AG08395 (cell line): ENCODE data around the gene C3orf20.
A peak's percentile ranks its signal among the peaks of the same experiment; 100 is the strongest.

Source experiments
- DNase-seq: peaks from one replicate; pipeline ENCODE4 v3.0.0; 2012; ENCODE audit warnings: mixed read lengths, low spot score

The C3orf20 gene

DNA sequence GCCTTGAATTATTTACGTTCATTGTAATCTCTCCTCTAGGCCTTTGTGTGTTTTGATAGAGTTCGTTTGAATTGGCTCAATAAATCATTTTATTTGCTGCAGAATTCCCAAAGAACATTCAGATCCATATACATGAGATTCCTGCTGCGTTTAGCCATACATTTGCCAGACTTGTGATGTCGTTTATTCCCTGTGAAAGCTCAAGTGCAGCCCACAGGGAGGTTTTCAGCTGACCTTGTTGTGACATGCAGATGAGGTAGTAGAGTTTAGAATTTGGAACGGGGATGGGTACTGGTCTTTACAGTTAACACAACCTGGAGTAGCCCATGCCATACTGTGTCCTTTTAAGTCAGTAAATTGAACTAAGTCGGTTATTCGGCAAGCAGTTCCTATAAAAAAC lies at the start of gene C3orf20:
TSS of gene C3orf20 (plus strand) at position 301 of the 400 bp plus-strand sequence. CDS start 7,573 bp downstream, outside the sequence.
- no peak for DNase-seq

DNA sequence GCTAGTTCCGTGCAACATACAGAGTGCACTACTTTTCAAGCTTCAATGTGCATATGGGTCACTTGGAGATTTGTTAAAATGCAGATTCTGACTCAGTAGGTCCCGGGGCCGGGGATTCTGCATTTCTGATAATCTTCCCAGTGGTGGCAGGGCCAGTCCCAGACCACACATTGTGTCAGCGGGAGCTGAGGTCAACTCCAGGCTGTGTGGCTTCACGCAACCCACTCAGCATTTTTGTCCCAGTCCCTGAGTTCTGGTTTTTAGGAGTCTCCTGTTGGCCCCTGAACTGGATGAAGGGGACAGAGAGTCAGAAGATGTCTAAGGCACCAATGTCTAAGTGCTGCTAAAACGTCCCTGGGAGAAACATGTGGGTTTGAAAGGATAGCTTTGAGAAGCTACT lies 49.5 kb upstream of the C3orf20 start:
- DNase-seq: no peak

DNA sequence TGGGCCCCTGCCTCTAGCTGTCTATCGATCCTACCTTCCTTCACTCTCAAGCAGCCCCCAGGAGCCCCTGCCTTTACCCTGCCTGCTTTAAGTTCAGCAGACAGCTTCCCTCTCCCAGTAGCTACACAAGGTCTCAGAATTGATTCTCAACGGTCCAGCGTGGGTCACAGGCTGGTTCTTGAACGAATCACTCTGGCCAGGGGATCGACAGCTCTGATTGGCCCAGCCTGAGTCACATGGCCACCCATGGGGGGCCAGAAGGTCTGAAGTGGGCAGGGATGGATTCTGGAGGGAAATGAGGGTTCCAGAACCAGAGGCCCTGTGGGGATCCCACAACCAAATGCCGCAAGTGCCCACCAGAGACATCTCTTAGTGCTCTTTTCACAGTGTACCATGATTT lies 47.1 kb upstream of the C3orf20 start:
- DNase-seq: no peak

DNA sequence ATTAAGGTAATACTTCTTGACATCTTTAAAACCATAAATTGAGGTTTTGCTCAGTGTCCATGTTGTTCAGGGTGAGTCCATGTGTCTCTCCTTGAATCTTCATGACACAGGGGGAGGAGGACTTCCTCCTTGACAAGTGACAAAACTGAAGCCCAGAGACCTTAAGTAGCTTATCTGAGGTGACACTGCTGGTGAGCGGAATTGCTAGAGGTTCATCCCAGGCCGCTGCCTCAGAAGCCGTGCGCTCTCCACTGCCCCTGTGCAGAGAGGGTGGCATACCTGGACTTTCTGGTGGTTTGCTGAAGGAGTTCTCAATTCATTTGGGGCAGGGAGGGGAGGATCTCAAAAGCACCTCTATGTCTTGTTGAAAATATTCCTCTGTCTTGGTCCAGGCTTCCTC lies 46.5 kb upstream of the C3orf20 start:
- no peak for DNase-seq

DNA sequence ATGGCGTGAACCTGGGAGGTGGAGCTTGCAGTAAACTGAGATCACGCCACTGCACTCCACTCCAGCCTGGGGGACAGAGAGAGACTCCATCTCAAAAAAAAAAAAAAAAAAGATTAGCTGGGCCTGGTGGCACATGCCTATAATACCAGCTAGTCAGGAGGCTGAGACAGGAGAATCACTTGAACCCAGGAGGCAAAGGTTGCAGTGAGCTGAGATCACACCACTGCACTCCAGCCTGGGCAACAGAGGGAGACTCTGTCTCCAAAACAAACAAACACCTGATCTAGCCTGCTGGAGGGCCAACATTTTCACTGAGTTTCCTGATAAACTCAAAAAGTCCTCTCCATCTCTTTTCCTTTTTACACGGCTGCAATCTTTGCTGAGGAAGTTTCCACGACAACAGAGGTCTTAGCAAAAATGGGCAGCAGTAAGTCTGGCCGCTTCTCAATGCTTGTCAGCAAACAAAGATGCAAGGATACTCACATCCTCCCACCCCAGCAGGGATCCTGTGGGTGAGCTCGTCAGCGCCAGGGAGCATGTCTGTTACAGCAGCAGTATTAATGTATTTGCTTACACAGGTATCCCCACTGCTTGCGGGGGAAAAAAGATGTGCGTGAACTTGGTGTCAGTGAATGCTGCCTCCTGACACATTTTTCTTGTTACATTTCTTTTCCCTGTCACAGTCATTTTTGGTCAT lies 44.4 kb upstream of the C3orf20 start:
- DNase-seq: no peak

DNA sequence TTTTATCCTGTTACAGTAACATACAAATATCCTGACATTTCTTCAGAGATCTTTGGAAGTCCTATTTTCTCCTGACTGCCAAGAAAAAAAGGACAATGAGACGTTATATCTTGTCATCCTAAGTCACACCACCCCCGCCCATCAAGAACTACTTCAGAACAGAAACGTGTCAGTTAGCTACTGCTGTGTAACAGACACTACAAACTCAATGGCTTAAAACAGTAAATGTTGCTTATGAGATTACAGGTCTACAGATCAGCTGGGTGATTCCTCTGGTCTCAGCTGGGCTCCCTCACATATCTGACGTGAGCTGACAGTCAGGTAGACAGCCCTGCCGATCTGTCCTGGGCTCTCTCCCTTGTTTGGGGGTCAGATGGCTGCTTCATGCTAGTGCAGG lies 43.8 kb upstream of the C3orf20 start:
- DNase-seq: no peak

DNA sequence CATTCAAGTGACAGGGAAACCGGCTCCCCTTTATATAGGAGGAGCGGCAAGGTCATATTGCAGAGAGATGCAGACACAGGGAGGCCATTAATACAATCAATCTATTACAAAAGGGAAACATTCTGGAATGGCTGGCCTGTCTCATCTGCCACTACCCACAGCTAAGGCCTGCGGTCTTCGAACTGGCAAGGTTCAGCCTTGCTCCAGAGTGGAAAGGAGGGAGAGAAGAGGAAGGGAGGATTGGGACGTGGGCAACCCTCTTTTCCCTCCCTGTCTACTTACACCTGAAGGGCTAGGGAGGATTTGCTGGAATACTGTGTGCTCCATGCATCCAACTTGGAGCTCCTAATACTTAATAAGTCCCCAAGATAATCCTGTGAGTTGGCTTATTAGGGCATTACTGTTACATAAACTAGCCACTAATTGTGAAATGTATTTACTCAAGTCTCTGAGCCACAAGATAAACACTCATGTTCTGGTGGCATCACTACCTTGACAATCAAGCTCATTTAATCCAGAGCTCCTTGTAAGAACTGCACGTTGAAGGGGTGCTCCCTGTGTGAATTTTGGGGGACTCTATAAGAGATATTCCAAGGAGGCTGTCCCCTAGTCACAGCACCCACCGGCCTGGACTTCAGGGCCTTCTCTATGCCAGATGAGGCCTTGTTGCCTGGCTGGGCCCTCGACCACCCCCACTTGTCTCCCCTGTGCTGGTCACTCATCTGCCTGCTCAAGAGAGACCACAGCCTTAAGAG lies 43.1 kb upstream of the C3orf20 start:
- DNase-seq: no peak

DNA sequence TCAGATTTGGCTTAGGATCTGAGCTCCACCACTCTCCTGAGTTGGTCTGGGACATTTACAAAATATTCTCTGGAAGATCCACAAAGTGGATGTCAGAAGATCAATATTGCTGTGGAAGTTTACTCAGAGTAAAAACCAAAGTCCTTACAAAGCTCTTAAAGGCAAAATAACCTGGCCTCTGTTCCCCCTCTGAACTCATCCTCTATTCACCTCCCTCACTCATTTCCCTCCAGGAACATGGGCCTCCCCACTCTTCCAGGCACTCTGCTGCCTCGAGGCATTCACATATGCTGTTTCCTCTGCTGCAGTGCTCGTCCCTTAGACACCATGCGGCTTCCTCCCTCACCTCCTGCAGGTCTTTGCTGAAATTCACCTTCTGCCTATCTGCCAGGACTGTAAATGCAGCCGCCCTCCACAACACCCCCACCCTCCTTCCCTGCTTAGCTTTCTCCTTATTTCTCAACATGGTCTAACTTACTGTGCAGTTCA lies 42.5 kb upstream of the C3orf20 start:
- DNase-seq: no peak

DNA sequence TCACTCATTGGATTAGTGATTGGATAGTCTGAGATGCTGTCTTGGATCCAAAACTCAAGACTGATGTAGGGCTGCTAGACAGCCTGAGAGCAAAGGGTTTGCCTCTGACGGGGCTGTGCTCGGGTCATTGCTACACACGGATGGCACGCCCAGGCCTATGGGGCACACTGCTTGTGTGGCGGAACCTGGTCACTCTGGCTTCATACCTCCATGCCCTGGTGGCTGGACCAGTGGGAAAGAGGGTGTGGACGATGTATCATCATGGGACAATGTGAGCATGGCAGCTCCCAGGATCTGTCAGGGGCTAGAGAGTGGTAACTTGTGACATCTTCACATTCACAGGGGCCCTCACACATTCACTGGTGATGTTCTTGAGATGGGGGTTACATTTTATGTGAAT lies 41.5 kb upstream of the C3orf20 start:
- DNase-seq: no peak

DNA sequence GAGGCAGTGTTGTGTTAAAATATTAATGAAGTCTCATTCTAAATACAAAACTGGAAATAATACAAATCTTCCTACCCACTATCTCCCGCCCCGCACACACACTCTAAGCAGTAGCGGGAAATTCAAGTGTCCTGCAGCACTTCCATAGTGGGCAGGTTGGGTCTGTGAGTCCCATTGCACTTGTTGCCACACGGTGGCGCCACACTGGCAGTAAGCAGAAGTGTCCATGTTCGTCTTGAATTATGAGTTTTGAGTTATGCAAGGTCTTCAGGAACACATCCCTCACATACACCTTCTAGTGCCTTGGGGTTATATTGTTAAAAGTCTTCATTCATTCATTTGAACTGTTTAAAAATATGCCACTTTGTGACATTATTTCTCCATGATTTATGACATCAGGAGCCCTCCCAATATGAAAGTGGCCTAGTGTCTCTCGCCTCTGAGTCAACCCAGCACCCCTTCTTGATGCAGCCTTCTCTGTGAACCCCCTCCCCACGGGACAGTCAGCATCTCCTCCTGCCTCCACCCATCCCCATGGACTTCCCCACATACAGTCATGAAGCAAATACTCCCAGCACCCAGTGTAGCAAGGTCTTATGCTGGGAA lies 41.0 kb upstream of the C3orf20 start:
- peak; percentile 29 for DNase-seq

DNA sequence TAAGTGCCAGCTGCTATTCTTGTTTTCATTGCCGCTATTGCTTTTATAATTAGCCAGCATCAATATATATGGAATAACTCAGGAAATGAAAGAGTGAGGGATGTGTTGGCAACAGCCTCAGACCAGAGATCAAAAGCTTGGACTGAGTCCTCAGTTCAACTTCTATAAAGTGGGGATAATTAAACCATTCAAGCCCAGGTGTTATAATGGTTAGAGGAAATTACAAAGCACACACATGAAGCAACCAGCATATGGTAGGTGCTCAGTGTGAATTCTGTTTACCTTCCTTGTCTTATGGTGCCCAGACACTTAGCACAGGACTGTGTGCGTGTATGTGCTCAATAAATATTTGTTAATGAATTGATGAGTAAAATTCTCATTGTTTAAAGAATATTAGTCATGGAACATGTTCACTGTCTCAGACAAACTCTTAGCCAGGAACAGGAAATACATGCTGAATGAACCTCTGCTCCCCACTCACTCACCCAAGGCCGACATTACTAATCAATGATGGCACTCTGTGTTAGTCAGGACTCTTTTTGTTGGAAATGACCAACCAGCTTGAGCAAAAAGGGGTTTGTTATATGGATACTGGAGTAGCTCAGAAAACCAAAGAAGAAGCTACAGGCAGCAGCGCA lies 40.1 kb upstream of the C3orf20 start:
- DNase-seq: no peak

DNA sequence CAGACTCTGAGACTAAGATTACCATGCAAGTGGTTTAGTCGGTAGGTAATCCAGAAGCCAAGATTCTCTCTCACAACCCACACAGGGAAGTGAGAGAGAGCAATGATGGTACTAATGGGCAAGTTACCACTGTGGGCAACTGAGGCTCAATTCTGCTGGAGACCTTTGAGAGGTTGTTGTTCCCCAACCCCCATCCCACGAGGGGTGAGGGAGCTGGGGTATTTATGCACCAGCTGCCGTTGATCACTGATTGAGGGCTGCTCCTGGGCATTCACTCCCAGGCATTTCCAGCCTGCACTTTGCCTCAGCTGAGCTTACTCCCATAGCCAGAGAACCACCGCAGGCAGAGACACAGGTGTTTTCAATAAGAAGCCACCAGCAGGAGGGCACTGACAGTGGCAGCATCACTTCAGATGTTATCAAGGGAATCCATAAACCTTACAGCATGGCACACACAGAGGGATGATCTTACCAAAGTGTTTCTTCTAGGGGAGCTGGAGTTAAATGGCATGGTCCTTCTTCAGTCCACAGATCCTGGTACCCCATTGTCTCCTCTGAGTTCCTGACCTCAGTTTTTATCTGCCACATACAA lies 38.3 kb upstream of the C3orf20 start:
- DNase-seq: no peak

DNA sequence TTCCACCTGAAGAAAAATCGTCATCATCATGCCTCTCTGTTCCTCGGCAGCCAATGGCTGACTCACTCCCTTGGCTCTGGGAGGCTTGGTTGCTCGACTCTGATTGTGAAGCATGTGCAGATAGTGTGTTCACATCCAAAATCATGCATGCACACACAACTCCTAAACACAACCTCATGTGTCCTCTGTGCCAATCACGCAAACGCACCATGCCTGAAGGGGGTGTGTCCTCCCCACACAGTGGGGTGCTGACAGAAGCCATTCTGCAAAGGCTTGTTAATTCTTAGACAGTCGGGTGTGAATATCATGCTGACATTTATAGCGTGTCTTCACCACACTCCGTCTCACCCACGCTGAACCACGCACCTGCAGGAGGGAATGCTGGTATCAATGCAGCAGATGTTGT lies 34.8 kb upstream of the C3orf20 start:
- peak; percentile 15 for DNase-seq

DNA sequence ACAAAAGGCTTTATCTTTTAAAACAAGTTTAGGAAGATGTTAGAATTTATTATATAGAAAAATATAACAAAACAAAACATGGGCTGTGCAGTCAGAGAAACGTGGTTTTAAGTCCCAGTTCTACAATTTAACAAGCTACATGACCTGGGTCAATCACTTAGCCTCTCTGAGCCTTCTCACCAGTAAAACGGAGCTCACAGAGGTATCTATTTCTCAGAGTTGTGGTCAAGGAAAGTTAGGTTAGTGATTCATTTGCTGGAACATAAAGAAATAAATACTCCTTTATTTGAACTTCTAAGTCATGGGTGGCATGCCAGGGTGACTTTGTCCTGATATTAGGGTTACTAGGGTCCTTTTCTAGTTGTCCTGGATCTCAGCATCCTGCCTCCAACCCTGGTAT lies 34.2 kb upstream of the C3orf20 start:
- DNase-seq: no peak

DNA sequence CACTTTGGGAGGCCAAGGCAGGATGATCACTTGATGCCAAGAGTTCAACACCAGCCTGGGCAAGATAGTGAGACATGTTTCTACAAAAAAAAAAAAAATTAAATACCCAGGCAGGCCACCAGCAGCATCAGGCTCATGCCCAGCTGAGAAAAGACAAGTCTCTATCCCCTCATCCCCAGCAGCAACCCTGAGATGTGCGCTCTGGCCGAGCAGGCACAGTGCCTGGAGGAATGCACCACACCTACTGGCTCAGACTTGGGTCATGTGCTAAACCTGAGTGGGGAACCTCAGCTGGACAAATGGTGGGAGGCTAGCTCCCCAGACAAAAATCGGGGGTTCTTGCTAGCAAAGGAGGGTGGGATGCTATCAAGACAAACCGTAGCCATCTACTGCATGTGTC lies 33.6 kb upstream of the C3orf20 start:
- DNase-seq: no peak

DNA sequence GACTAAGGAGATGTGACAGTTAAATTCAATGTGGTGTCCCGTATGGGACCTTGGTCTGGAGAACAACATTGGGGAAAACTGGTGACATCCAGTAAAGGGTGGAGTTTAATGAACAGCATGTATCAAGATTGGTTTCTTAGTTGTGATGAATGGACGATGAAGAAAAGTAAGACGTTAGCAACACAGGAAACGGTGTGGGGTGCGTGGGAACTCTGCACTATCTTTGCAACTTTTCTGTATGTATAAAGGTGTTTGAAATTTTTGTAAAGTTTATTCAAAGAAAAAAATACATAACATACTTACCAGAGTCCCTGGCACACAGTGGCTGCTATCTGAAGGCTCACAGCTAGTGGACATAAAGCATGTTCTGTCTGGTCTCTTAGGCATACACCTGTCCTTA lies 29.5 kb upstream of the C3orf20 start:
- no peak for DNase-seq

DNA sequence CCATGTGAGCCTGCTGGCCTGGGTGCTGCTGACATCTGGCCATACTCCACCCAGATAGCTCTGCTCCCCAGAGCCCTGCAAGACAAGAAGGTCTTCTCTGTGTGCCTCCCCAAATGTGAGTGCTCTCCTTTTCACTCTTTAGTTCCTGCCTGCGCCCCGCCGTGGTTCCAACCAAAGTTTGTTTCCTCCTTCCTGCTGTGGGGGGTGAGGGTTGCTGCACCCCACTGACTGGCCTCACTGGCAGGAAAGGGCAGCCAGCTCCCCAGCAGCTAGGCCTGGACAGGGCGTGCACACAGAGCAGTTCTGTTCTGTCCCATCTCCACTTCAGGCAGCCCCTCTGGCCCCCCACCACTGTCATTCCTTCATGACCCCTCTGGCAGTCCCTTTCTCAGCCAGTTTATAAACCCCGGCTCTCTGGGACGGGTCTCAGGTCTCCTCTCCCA lies 28.8 kb upstream of the C3orf20 start:
- no peak for DNase-seq

DNA sequence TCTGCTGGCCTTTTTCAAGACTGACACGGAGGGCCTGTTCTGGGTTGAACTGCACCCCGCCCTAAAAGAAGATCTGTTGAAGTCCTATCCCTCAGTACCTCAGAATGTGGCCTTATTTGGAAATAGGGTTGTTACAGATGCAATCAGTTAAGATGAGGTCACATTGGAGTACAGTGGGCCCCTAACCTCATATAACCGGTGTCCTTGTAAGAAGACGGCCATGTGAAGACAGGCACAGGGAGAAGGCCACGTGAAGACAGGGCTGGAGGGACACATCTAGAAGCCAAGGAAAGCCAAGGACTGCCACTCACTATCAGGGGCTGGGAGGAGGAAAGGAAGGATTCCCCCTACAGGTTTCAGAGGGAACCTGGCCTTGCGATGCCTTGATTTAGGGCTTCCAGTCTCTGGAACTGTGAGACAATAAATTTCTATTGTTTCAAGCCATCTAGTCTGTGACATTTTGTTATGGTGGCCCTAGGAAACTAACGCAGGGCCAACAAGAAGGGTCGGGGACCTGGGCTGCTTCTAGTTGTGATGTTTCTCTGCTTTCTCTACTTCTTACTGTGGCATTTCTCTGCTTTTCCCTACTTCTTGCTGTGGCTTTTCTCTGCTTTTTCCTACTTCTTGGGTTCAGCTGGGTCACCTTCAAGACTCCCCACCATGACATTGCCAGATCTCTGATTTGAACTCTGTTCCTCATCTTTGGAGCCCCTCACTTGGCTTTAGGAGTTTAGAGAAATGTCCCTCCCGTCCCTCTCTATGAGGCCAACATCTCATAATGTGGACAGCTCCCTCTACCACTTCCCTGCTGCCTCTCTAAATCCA lies 28.1 kb upstream of the C3orf20 start:
- no peak for DNase-seq

DNA sequence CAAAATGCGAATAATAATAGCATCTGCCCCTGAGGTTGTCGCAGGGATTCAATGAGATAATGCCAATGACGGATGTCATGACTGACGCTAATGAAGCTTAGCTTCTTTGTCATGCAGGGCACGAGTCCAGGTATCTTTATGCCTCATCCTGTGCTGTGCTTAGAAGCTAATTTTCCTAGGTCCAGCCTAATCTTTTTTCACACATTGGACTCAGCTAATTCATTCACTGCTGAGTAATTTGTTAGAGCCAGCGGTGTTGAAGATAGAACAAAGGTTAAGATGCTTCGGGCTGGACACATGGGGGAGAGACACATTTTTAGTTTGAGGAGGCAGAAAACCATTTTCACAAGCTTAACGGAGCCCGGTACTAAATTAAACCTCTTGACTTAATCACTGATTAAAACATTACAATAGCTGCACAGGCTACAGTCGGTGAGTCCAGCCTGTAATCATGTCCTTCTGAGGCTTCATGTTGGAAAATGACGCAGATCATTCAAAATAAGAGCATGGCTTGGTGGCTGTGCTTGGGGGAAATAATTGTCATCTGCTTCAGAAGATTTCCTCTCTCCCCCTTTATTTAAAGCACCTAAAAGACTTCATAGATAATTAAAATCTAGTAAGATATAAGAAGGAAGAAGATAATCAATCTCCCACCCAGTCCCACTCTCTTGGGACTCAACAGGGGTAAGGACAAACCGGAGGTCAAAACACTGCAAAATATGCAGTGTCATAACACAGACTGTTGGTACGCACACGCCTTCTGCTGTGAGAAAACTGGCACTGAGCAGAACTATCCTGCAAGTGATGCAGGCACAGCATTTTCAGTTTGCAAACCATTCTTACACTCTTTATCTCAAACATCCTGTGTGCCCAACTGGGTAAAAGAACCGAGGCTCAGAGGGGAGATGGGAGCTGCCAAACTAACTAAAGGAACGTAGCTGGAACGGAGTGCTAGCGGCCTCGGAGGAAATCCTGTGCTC lies 26.7 kb upstream of the C3orf20 start:
- no peak for DNase-seq

DNA sequence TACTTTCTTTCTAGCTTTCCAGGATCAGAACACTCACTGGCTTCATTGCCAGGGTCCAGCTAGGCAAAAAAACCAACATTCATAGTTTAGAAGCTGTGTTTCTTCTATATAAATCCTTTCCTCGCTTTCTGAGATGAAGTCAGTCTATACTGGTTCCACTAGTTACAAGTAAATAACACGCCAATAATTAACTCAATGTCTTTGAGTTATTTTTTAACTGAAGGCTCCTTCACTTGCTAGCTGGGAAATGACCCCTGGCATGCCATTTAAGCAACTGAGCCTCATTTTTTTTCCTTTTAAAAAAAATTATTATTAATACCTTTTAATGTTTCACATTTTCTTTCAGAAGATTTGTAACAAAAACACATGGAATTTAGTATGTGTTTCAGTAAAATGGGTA lies 25.5 kb upstream of the C3orf20 start:
- no peak for DNase-seq
